Measurements from ENCODE around the gene VAT1L.

Gene VAT1L

GRCh38 chr16:77788181-77789084 is at the start of gene VAT1L:
Gene VAT1L (plus strand): TSS chr16:77788564. CDS start chr16:77788683, 119 bp downstream.
- DNase-seq: no peak

- no peak for DNase-seq
Observed at GRCh38 chr16:77738706-77739558, 49.4 kb upstream of the VAT1L start.

GRCh38 chr16:77739559-77739892 is 48.8 kb upstream of the VAT1L start:
- no peak for DNase-seq

GRCh38 chr16:77744141-77744540 is 44.2 kb upstream of the VAT1L start:
- no peak for DNase-seq

GRCh38 chr16:77745972-77746371 is 42.4 kb upstream of the VAT1L start:
- DNase-seq: no peak

- DNase-seq: no peak
Observed at GRCh38 chr16:77748421-77749005, 39.9 kb upstream of the VAT1L start.

GRCh38 chr16:77749415-77749814 is 38.9 kb upstream of the VAT1L start:
- DNase-seq: no peak

GRCh38 chr16:77758046-77758445 is 30.3 kb upstream of the VAT1L start:
- no peak for DNase-seq

GRCh38 chr16:77758508-77758907 is 29.9 kb upstream of the VAT1L start:
- DNase-seq: no peak

GRCh38 chr16:77759201-77759600 is 29.2 kb upstream of the VAT1L start:
- DNase-seq: no peak

- DNase-seq: no peak
Observed at GRCh38 chr16:77759821-77760220, 28.5 kb upstream of the VAT1L start.

- no peak for DNase-seq
Observed at GRCh38 chr16:77760800-77761199, 27.6 kb upstream of the VAT1L start.

GRCh38 chr16:77761204-77761603 is 27.2 kb upstream of the VAT1L start:
- no peak for DNase-seq

- DNase-seq: no peak
Observed at GRCh38 chr16:77762262-77762661, 26.1 kb upstream of the VAT1L start.

GRCh38 chr16:77763994-77764393 is 24.4 kb upstream of the VAT1L start:
- DNase-seq: no peak

- no peak for DNase-seq
Observed at GRCh38 chr16:77767211-77767610, 21.2 kb upstream of the VAT1L start.

GRCh38 chr16:77767826-77768225 is 20.5 kb upstream of the VAT1L start:
- DNase-seq: no peak

- no peak for DNase-seq
Observed at GRCh38 chr16:77775911-77776909, 12.2 kb upstream of the VAT1L start.

- no peak for DNase-seq
Observed at GRCh38 chr16:77777745-77778144, 10.6 kb upstream of the VAT1L start.

- DNase-seq: no peak
Observed at GRCh38 chr16:77780378-77780837, 8.0 kb upstream of the VAT1L start.

GRCh38 chr16:77781091-77781490 is 7.3 kb upstream of the VAT1L start:
- no peak for DNase-seq

GRCh38 chr16:77782694-77783093 is 5.7 kb upstream of the VAT1L start:
- no peak for DNase-seq
